Hepatocyte (in vitro differentiated cells): ENCODE measurements around the gene TBC1D5. TPM values are rescaled to one million over a fixed set of nuclear protein-coding genes. Genes with fewer than 3 reads are reported as not detected.

Source experiments
- DNase-seq: peaks from one replicate; pipeline ENCODE4 v3.0.0-alpha.2; 2016; ENCODE audit warnings: low spot score
- H2AFZ ChIP-seq: fragments of 200-600 bp; sonication (generic); 2 replicates; pipeline ENCODE4 v1.6.0; 2016; ENCODE audit warnings: antibody characterized with exemption, mild to moderate bottlenecking
- H3K27ac ChIP-seq: fragments of 200-600 bp; sonication (generic); 2 replicates; pipeline ENCODE4 v1.5.1; 2016; ENCODE audit warnings: mild to moderate bottlenecking
- H3K27me3 ChIP-seq: fragments of 200-600 bp; sonication (generic); 2 replicates; pipeline ENCODE4 v1.6.1; 2016
- H3K36me3 ChIP-seq: fragments of 200-600 bp; sonication (generic); replicated peaks from 2 replicates; pipeline ENCODE4 v1.5.1; 2016; ENCODE audit warnings: low read depth; ENCODE audit not compliant: insufficient read depth
- H3K4me1 ChIP-seq: fragments of 200-600 bp; sonication (generic); 2 replicates; pipeline ENCODE4 v1.5.1; 2016; ENCODE audit warnings: mild to moderate bottlenecking, moderate library complexity; ENCODE audit not compliant: insufficient read depth
- H3K4me2 ChIP-seq: fragments of 200-600 bp; sonication (generic); 2 replicates; pipeline ENCODE4 v1.6.0; 2016
- H3K4me3 ChIP-seq: fragments of 200-600 bp; sonication (generic); 2 replicates; pipeline ENCODE4 v1.5.1; 2016; ENCODE audit warnings: mild to moderate bottlenecking
- H3K79me2 ChIP-seq: fragments of 200-600 bp; sonication (generic); 2 replicates; pipeline ENCODE4 v1.6.0; 2017; ENCODE audit warnings: mild to moderate bottlenecking
- H3K9me2 ChIP-seq: fragments of 200-600 bp; sonication (generic); replicated peaks from 2 replicates; pipeline ENCODE4 v1.6.0; 2017; ENCODE audit warnings: mild to moderate bottlenecking; ENCODE audit not compliant: insufficient read depth
- H3K9me3 ChIP-seq: fragments of 200-600 bp; sonication (generic); 2 replicates; pipeline ENCODE4 v1.5.1; 2016; ENCODE audit warnings: low read depth, mild to moderate bottlenecking
- H4K20me1 ChIP-seq: fragments of 200-600 bp; sonication (generic); 2 replicates; pipeline ENCODE4 v1.6.0; 2016; ENCODE audit warnings: mild to moderate bottlenecking; ENCODE audit not compliant: insufficient read depth, poor library complexity, severe bottlenecking
- EZH2 ChIP-seq: fragments of 200-600 bp; sonication (generic); IDR thresholded peaks from 2 replicates; pipeline ENCODE4 v1.6.1; 2016; ENCODE audit warnings: antibody characterized with exemption, mild to moderate bottlenecking, borderline replicate concordance
- EZH2phosphoT487 ChIP-seq: fragments of 200-600 bp; sonication (generic); IDR thresholded peaks from one replicate; pipeline ENCODE4 v1.6.1; 2018; ENCODE audit warnings: antibody characterized with exemption, mild to moderate bottlenecking, low read depth, moderate library complexity; ENCODE audit not compliant: unreplicated experiment, severe bottlenecking
- WGBS: methylation state at CpG from one replicate; pipeline ENCODE4 v1.1.6; 2016; ENCODE audit warnings: low lambda C conversion rate; ENCODE audit errors: missing lambda C conversion rate; 5-methylcytosine and 5-hydroxymethylcytosine counted together
- polyA plus RNA-seq: library from polyadenylated mRNA; unstranded; fragments of >200 nt; fragmentation: Nextera tagmentation; extraction: Ambion mirVana; gene quantifications from 2 replicates; pipeline ENCODE4 v1.2.1, GENCODE V29; 2016
- total RNA-seq: library from RNA; depleted of rRNA; stranded (reverse); fragments of >200 nt; gene quantifications from 2 replicates; pipeline ENCODE4 v1.2.3, GENCODE V29; 2014
- TF ChIP-seq, protein P1 (sequence below): fragments of 200-600 bp; sonication (generic); IDR thresholded peaks from 2 replicates; pipeline ENCODE4 v1.5.1; 2016; ENCODE audit warnings: antibody characterized with exemption, mild to moderate bottlenecking; ENCODE audit not compliant: poor library complexity

TBC1D5 gene
- total and polyA plus RNA-seq, 2 experiments from 2014 or later = 17.0 to 64.2 TPM

DNA sequence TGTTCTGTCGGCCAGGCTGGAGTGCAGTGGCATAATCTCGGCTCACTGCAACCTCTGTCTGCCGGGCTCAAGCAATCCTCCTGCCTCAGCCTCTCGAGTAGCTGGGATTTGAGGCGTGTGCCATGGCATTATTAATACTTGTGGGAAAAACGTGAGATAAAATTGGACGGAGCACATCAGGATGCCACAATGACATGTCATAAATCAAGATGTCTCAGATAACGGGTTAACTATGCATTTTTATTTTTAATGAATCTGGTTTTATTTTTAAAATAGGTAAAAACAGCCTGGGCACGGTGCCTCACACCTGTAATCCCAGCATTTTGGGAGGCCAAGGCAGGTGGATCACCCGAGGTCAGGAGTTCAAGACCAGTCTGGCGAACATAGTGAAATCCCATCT is 212.8 kb downstream of the TBC1D5 start:
- Histone ChIP-seq H3K36me3 (no peaks in the 10 kb centered on the region), H2AFZ (no peak overlapping the region), H3K27ac (no peak overlapping the region), H4K20me1 (no peaks in the 10 kb centered on the region), H3K4me2 (no peak overlapping the region), H3K27me3 (no peaks in the 10 kb centered on the region), H3K79me2 (no peaks in the 10 kb centered on the region), H3K9me2 (no peaks in the 10 kb centered on the region), H3K4me3 (no peak overlapping the region), H3K4me1 (no peaks in the 10 kb centered on the region), H3K9me3 (no peaks in the 10 kb centered on the region)
- TF ChIP-seq EZH2phosphoT487 (no peak), EZH2 (no peak)
- TF ChIP-seq, protein P1, sequence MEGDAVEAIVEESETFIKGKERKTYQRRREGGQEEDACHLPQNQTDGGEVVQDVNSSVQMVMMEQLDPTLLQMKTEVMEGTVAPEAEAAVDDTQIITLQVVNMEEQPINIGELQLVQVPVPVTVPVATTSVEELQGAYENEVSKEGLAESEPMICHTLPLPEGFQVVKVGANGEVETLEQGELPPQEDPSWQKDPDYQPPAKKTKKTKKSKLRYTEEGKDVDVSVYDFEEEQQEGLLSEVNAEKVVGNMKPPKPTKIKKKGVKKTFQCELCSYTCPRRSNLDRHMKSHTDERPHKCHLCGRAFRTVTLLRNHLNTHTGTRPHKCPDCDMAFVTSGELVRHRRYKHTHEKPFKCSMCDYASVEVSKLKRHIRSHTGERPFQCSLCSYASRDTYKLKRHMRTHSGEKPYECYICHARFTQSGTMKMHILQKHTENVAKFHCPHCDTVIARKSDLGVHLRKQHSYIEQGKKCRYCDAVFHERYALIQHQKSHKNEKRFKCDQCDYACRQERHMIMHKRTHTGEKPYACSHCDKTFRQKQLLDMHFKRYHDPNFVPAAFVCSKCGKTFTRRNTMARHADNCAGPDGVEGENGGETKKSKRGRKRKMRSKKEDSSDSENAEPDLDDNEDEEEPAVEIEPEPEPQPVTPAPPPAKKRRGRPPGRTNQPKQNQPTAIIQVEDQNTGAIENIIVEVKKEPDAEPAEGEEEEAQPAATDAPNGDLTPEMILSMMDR = no peak
- WGBS = 95% methylated on average over 11 of the region's 11 CpGs
- DNase-seq = no peak

- Histone ChIP-seq H3K4me3 (no peak overlapping the region), H3K4me1 (no peaks in the 10 kb centered on the region), H3K9me3 (no peaks in the 10 kb centered on the region), H3K79me2 (no peaks in the 10 kb centered on the region), H3K27ac (no peak overlapping the region), H3K4me2 (no peak overlapping the region), H3K36me3 (no peaks in the 10 kb centered on the region), H4K20me1 (no peaks in the 10 kb centered on the region), H2AFZ (no peak overlapping the region), H3K9me2 (no peaks in the 10 kb centered on the region), H3K27me3 (no peaks in the 10 kb centered on the region)
- TF ChIP-seq, protein P1 = no peak
- TF ChIP-seq EZH2phosphoT487 (no peak), EZH2 (no peak)
- DNase-seq = no peak
- 71% methylated on average over 13 of the region's 13 CpGs for WGBS
Measured at GRCh38 chr3:17518189-17519059, 224.0 kb downstream of the TBC1D5 start.

DNA sequence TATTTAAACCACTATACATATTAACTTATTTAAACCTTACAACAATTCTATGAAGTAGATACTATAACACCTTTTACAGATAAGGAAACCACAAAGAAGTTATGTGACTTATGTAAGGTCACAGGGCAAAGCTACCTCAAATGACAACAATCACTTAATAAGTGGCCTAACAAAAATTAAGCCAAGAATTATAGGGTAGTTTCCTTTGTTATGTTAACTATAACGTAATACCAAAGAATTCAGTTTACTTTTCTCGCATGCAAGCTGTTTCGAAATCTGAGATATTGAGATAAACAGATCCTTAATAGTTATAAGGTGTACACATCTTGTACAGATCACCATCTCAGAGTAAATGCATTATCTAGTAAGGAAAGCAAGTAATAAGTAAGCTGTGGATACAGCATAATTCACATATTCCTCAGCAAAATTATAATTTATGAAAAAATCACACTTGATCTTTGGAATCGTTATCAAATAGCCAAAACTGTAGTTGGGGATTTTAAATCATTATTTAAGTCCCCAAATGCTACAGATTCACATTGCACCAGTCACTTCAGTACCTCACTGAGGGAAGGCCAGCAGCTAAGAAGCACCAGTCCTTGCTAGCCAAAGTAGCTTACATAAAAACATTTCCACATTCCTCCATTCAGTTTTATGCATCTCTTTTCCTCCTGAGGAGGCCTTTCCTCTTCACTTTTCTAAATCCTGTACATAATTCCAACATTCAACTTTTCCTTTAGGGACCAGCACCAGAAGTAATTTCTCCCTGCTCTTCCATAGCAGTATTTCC is 226.8 kb downstream of the TBC1D5 start:
- TF ChIP-seq EZH2phosphoT487 (no peak), EZH2 (no peak)
- TF ChIP-seq, protein P1 = no peak
- H3K9me2 ChIP-seq = no peaks in the 10 kb centered on the region
- no peak for DNase-seq
- WGBS = 74% methylated on average over 4 of the region's 4 CpGs
- no peaks in the 10 kb centered on the region for H4K20me1 ChIP-seq
- H3K27ac ChIP-seq = no peak overlapping the region
- H3K4me3 ChIP-seq = no peak overlapping the region
- no peaks in the 10 kb centered on the region for H3K27me3 ChIP-seq
- H3K4me2 ChIP-seq = no peak overlapping the region
- H3K4me1 ChIP-seq = no peaks in the 10 kb centered on the region
- no peaks in the 10 kb centered on the region for H3K79me2 ChIP-seq
- no peaks in the 10 kb centered on the region for H3K9me3 ChIP-seq
- no peak overlapping the region for H2AFZ ChIP-seq
- H3K36me3 ChIP-seq = no peaks in the 10 kb centered on the region
